Kidney epithelial cell (primary cell): ENCODE measurements around the gene PLEKHA8. TPM values are rescaled to one million over a fixed set of nuclear protein-coding genes. Genes with fewer than 3 reads are reported as not detected.

Source experiments
- DNase-seq: peaks from one replicate; pipeline ENCODE4 v3.0.0-alpha.2; 2010; ENCODE audit warnings: low read depth
- H3K27me3 ChIP-seq: 2 replicates; pipeline ENCODE4 v1.6.0; 2011; ENCODE audit warnings: low read length; ENCODE audit not compliant: control insufficient read depth, insufficient read depth
- H3K36me3 ChIP-seq: 2 replicates; pipeline ENCODE4 v1.5.1; 2011; ENCODE audit warnings: low read length; ENCODE audit not compliant: control insufficient read depth, insufficient read depth
- H3K4me3 ChIP-seq: 2 replicates; pipeline ENCODE4 v1.5.1; 2011; ENCODE audit warnings: low read depth, mild to moderate bottlenecking, control low read depth, low read length
- total RNA-seq: library from RNA; depleted of rRNA; stranded (reverse); fragments of >200 nt; gene quantifications from 2 replicates; pipeline ENCODE4 v1.2.3, GENCODE V29; 2015
- TF ChIP-seq, protein P1 (sequence below): IDR thresholded peaks from 2 replicates; pipeline ENCODE4 v1.5.1; 2011; ENCODE audit warnings: mild to moderate bottlenecking, moderate library complexity, low read length, control low read depth, inconsistent platforms; ENCODE audit not compliant: insufficient read depth, poor library complexity, severe bottlenecking

Gene PLEKHA8
- total RNA-seq, 1 donor from 2014 or later = 22.7 TPM

DNA sequence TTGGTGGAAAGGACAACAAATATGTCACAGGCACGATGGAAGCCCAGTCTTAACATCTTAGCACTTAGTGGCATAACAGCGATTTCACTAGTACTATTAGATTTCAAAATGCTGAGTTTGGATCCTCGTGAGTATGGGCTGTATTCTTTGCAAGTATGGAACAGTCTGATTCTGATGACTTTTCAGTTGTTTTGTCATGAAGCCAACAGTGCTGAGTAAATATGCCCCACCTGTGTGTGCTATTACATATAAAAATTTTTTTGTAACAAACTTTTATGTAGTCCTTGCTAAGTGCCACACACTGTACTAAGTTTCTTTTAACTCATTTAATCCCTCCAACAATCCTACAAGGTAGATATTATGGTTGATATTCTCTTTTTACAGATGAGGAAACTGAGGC is 137.4 kb downstream of the PLEKHA8 start:
- Histone ChIP-seq H3K27me3 (no peaks in the 10 kb centered on the region), H3K4me3 (no peak overlapping the region), H3K36me3 (no peaks in the 10 kb centered on the region)
- TF ChIP-seq, protein P1, sequence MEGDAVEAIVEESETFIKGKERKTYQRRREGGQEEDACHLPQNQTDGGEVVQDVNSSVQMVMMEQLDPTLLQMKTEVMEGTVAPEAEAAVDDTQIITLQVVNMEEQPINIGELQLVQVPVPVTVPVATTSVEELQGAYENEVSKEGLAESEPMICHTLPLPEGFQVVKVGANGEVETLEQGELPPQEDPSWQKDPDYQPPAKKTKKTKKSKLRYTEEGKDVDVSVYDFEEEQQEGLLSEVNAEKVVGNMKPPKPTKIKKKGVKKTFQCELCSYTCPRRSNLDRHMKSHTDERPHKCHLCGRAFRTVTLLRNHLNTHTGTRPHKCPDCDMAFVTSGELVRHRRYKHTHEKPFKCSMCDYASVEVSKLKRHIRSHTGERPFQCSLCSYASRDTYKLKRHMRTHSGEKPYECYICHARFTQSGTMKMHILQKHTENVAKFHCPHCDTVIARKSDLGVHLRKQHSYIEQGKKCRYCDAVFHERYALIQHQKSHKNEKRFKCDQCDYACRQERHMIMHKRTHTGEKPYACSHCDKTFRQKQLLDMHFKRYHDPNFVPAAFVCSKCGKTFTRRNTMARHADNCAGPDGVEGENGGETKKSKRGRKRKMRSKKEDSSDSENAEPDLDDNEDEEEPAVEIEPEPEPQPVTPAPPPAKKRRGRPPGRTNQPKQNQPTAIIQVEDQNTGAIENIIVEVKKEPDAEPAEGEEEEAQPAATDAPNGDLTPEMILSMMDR = no peak
- no peak for DNase-seq

GRCh38 chr7:30166155-30166840 is 138.1 kb downstream of the PLEKHA8 start:
- TF ChIP-seq, protein P1 = no peak
- Histone ChIP-seq H3K27me3 (no peaks in the 10 kb centered on the region), H3K36me3 (no peaks in the 10 kb centered on the region), H3K4me3 (no peak overlapping the region)
- no peak for DNase-seq

DNA sequence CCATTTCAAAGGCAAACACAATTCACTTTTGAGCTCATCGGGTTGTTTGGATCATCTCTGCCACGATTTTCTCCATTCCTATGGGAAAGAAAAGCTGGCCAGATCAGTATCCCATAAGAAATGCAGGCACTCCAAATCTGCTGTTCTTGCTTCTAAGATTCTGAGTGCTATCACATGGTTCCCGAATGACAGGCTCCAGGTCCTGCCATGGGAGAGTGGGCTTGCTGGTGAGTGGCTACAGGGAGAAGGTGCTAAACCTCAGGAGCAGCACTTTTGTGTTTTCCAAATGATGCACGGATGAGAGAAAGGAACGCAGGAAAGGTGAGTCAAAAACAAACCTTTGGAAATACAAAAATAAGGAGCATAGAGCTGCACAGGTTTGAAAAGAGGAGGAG is 138.6 kb downstream of the PLEKHA8 start:
- DNase-seq = no peak
- TF ChIP-seq, protein P1 = no peak
- Histone ChIP-seq H3K4me3 (no peak overlapping the region), H3K36me3 (no peaks in the 10 kb centered on the region), H3K27me3 (no peaks in the 10 kb centered on the region)

GRCh38 chr7:30167901-30168300 is 139.7 kb downstream of the PLEKHA8 start:
- no peaks in the 10 kb centered on the region for H3K27me3 ChIP-seq
- DNase-seq = no peak
- no peaks in the 10 kb centered on the region for H3K36me3 ChIP-seq
- TF ChIP-seq, protein P1 = no peak
- H3K4me3 ChIP-seq = no peak overlapping the region

DNA sequence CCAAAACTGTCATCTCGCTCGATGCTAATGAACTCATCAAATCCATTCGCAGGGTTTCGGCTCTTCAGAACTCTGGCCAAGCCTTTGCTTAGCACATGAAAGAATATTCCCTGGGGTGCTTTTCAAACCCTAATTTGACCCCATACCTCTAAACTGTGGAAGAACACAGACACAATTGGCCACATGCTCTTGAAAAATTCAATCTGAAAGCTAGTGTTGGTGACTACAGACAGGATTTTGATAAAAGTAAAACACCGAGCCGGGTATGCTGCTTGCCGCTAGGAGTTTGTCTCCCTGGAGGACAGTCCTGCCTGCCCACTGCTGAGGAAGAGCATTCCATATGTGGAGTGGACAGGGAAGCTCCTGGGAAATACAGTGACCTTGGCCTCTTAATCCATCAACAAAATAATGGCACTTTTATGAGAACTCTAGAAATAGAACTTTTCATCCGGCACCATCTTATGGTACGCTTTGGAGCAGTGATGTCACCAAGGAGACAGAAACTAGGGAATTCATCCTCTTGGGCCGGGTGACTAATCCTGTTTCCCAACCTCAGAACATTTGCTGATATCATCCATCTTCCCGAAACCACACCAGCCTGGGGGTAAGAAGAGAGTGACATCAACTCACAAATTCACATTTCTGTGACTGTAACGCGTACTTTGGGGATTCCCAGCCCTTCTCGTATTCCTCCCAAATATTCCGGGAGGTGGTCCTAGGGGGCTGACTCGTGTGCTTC is 140.8 kb downstream of the PLEKHA8 start:
- TF ChIP-seq, protein P1 = no peak
- no peak for DNase-seq
- Histone ChIP-seq H3K27me3 (no peaks in the 10 kb centered on the region), H3K4me3 (no peak overlapping the region), H3K36me3 (no peaks in the 10 kb centered on the region)

DNA sequence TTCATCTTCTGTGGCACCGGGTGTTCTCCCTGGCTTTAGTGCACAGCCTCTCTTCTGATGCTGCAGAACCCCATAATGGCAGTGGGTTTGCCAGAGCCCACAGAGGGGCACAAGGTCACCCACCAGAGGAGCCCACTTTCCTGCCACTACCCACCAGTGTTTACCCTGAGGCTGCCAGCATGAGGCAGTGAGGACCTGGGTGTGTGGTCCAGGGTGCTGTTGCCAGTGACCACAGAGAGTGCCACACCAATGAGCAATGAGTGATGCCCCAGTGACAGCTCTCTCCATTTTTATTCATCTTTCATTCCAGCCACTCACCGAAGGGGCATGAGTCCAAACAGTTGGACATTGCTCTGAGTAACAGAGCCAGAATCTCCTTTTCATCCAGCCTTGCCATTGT is 141.4 kb downstream of the PLEKHA8 start:
- H3K4me3 ChIP-seq = no peak overlapping the region
- no peak for DNase-seq
- TF ChIP-seq, protein P1 = no peak
- H3K36me3 ChIP-seq = no peaks in the 10 kb centered on the region
- H3K27me3 ChIP-seq = no peaks in the 10 kb centered on the region
